GM12801 (cell line): ENCODE measurements around the gene ANKRD42.

Experiments
- TF ChIP-seq, protein P1 (sequence below): IDR thresholded peaks from one replicate; pipeline ENCODE4 v1.5.1; 2011; ENCODE audit warnings: control low read depth; ENCODE audit not compliant: insufficient read length; ENCODE audit errors: extremely low read depth

ANKRD42 gene

DNA sequence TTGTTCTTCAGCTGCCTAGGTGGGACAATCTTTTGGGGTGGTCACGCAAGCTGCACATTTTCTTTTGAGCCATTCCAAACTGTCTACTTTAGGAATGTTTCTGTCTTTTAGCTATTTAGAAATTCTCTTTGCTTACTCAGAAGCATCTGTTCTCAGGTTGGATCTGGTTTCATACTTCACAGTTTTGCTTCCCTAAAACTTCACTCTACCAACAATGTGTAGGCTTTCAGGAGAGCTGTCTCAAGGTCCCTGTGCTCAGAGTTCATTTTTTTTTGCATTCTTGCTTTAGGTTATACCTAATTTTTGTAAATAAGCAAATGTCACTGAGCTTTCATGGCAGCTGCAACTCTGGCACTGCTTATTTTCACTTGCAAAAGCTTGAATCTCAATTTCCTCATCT is 55.9 kb downstream of the ANKRD42 start:
- TF ChIP-seq, protein P1, sequence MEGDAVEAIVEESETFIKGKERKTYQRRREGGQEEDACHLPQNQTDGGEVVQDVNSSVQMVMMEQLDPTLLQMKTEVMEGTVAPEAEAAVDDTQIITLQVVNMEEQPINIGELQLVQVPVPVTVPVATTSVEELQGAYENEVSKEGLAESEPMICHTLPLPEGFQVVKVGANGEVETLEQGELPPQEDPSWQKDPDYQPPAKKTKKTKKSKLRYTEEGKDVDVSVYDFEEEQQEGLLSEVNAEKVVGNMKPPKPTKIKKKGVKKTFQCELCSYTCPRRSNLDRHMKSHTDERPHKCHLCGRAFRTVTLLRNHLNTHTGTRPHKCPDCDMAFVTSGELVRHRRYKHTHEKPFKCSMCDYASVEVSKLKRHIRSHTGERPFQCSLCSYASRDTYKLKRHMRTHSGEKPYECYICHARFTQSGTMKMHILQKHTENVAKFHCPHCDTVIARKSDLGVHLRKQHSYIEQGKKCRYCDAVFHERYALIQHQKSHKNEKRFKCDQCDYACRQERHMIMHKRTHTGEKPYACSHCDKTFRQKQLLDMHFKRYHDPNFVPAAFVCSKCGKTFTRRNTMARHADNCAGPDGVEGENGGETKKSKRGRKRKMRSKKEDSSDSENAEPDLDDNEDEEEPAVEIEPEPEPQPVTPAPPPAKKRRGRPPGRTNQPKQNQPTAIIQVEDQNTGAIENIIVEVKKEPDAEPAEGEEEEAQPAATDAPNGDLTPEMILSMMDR = no peak

DNA sequence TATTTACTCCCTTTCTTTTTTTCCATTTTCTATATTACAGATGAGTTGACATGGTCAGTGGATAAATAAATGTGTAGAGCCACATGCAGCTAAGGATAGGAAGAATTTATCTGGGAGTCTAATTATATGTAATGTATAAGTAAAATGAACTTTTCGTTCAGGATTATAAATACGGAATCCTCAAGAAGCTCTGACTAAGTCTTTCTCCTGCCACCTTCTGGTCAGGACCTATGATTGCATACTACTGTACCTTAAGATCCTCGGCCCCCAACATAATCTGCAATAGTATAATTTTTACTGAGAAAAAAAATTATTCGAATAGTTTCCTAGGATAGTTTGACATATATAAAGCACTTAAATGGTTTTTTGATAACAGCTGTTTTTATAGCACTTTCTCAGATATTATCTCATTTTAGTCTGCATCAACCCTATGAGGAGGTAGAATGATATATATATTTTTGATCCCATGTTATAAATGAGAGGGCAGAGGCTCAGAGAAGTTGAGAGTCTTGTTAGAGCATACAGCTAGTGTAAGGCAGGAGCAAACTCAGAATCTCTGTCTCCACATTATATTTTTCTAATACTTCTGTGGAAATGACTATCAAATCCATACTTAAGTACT is 56.6 kb downstream of the ANKRD42 start:
- TF ChIP-seq, protein P1 = no peak

- TF ChIP-seq, protein P1 = no peak
These were observed 58.8 kb downstream of the ANKRD42 start for GRCh38 chr11:83252266-83252665.

DNA sequence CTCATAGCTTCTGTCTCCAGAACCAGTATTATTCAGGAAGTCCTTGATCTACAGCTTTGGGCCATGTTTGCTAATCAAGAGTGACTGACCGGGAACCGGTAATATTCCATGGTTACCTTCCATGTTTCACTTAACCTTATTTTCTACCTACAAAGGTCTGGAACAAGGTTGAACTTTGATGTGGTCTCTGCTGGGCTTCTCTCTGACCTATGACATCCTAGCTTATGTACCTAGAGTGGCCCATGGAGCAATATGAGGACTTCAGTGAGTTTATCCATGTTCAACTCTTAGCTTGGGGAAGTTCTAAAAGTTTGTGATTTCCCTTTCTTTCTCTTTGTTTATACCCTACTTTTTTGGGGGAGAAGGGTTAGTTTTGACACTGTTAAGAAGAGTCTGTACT is 59.4 kb downstream of the ANKRD42 start:
- TF ChIP-seq, protein P1 = no peak

DNA sequence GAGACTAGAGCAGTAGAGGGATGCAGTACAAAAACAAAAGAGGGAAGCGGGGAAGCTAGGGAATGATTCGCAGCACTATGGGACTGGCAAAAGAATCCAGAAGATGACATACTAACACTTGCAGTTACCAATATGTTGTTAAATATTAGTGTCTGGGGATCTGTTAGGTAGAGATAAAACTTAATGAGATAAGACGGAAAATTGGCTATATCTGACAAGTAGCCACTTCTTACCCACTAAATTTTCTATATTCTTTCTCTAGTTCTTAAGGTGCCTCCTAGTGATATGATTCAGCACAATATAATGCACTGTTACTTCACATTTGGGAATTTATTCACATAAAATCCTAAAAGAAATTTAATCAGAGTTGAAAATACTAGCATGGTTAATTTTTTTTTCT is 61.9 kb downstream of the ANKRD42 start:
- TF ChIP-seq, protein P1 = no peak

- TF ChIP-seq, protein P1 = no peak
These were observed 63.3 kb downstream of the ANKRD42 start for GRCh38 chr11:83256602-83257340.

- TF ChIP-seq, protein P1 = no peak
These were observed 64.3 kb downstream of the ANKRD42 start for GRCh38 chr11:83257761-83258168.
